ENCODE results near the gene RNF213. TPM values are rescaled to one million over a fixed set of nuclear protein-coding genes. Genes with fewer than 3 reads are reported as not detected.
A peak's percentile ranks its signal among the peaks of the same experiment; 100 is the strongest.

Gene RNF213
- polyA plus RNA-seq, 1 of the 3 experiments (the other 2 are of a cell fraction): 57.5 TPM

DNA sequence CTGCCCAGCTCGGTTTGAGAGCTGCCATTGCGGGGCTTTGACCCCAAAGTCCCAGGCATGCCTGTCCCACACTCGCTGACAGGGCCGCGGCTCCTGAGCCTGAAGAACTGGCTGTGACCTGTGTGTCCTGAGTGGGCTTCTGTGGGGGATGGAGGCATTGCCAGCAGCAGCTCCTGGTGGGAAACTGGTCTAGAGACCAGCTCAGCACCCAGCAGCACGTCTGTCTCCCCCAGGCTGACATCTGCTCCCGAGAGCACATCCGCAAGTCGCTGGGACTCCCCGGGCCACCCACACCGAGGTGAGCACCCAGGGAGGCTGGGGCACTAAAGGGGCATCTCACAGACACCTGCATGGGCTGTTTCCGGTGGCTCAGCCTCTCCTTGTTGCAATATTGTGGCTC lies 167.7 kb downstream of the RNF213 start:
- Histone ChIP-seq H3K27me3 (ENCODE audit: insufficient read depth) (no peaks in the 10 kb centered on the region), H3K4me1 (ENCODE audit: control insufficient read depth in 1 of 2, insufficient read depth in 2 of 2, low read depth in 1 of 2, low read length in 1 of 2) (no peaks in the 10 kb centered on the region; a peak in 1 of 4 replicates), H3K79me2 (ENCODE audit: insufficient read depth) (no peaks in the 10 kb centered on the region), H3K9me2 (no peaks in the 10 kb centered on the region), H3K27ac (ENCODE audit: low read depth in 2 of 2, low read length in 1 of 2) (no peak overlapping the region), H3K9me3 (no peaks in the 10 kb centered on the region), H3F3A (replicated peaks; ENCODE audit: insufficient read depth) (peaks cover 6% of the 10 kb centered on the region), H2AFZ (ENCODE audit: low read depth) (no peak overlapping the region), H3K4me2 (no peak overlapping the region), H3K9ac (no peak overlapping the region), H3K36me3 (replicated peaks in 1 of 2; ENCODE audit: control insufficient read depth in 1 of 2, insufficient read depth in 2 of 2, low read length in 1 of 2) (peaks cover 3 to 24% of the 10 kb centered on the region in 2 experiments), H4K20me1 (ENCODE audit: insufficient read depth) (no peaks in the 10 kb centered on the region), H3K4me3 (ENCODE audit: low read depth in 2 of 2, low read length in 1 of 2) (no peak overlapping the region)
- TF ChIP-seq, protein P1, sequence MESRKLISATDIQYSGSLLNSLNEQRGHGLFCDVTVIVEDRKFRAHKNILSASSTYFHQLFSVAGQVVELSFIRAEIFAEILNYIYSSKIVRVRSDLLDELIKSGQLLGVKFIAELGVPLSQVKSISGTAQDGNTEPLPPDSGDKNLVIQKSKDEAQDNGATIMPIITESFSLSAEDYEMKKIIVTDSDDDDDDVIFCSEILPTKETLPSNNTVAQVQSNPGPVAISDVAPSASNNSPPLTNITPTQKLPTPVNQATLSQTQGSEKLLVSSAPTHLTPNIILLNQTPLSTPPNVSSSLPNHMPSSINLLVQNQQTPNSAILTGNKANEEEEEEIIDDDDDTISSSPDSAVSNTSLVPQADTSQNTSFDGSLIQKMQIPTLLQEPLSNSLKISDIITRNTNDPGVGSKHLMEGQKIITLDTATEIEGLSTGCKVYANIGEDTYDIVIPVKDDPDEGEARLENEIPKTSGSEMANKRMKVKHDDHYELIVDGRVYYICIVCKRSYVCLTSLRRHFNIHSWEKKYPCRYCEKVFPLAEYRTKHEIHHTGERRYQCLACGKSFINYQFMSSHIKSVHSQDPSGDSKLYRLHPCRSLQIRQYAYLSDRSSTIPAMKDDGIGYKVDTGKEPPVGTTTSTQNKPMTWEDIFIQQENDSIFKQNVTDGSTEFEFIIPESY (IDR thresholded peaks at IDR 0.05; ENCODE audit: borderline replicate concordance, low read depth): no peak
- TF ChIP-seq GABPA (IDR thresholded peaks at IDR 0.05; ENCODE audit: low read depth): no peak
- TF ChIP-seq, protein P2, sequence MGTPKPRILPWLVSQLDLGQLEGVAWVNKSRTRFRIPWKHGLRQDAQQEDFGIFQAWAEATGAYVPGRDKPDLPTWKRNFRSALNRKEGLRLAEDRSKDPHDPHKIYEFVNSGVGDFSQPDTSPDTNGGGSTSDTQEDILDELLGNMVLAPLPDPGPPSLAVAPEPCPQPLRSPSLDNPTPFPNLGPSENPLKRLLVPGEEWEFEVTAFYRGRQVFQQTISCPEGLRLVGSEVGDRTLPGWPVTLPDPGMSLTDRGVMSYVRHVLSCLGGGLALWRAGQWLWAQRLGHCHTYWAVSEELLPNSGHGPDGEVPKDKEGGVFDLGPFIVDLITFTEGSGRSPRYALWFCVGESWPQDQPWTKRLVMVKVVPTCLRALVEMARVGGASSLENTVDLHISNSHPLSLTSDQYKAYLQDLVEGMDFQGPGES (IDR thresholded peaks at IDR 0.05; ENCODE audit: low read depth, low read length): no peak
- DNase-seq: peak; percentile 41
- CTCF ChIA-PET: interaction anchor here (0.6 to 6.5 kb wide), 23 partner anchors 9 to 673 kb away, joined by 3 to 81 read pairs (median 13); partner anchors contain the start of genes ENDOV and NPTX1
- POLR2A ChIA-PET: interaction anchor here (1.2 kb wide), 1 partner anchor 14 kb away, joined by 3 read pairs; no protein-coding TSS in a partner anchor
- 76% methylated on average over 9 of the region's 12 CpGs for WGBS (ENCODE audit: low lambda C conversion rate)

DNA sequence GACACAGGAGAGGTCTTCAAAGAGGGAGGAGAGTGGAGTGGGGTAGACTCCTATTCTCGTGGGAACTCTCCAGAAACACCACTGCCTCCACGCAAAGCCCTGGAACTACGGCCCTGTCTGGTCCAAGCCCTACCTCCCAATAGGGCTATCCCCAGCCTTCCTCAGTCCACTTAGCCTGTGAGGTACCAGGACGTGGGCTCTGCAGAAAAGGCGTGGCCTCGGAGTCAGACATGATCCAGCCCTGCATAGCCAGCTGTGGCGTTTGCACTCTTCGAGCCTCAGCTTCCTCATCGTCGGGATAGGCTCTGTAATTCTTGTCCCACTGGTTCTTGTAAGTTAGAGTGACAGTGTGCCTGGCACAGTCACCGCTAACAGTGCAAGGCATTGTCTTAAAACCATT lies 168.1 kb downstream of the RNF213 start:
- H3K4me2 ChIP-seq: no peak overlapping the region
- H3K27me3 ChIP-seq (ENCODE audit: insufficient read depth): no peaks in the 10 kb centered on the region
- peaks cover 3 to 24% of the 10 kb centered on the region in 2 experiments for H3K36me3 ChIP-seq (replicated peaks in 1 of 2; ENCODE audit: control insufficient read depth in 1 of 2, insufficient read depth in 2 of 2, low read length in 1 of 2)
- H2AFZ ChIP-seq (ENCODE audit: low read depth): no peak overlapping the region
- peaks cover 6% of the 10 kb centered on the region for H3F3A ChIP-seq (replicated peaks; ENCODE audit: insufficient read depth)
- H3K4me3 ChIP-seq (ENCODE audit: low read depth in 2 of 2, low read length in 1 of 2): no peak overlapping the region
- H3K9me3 ChIP-seq: no peaks in the 10 kb centered on the region
- H3K27ac ChIP-seq (ENCODE audit: low read depth in 2 of 2, low read length in 1 of 2): no peak overlapping the region
- H3K79me2 ChIP-seq (ENCODE audit: insufficient read depth): no peaks in the 10 kb centered on the region
- DNase-seq: no peak
- no peak for TF ChIP-seq MEF2A (IDR thresholded peaks at IDR 0.05; ENCODE audit: borderline replicate concordance, low read depth)
- TF ChIP-seq JUND (IDR thresholded peaks at IDR 0.05): no peak
- TF ChIP-seq TEAD4 (IDR thresholded peaks at IDR 0.05; ENCODE audit: borderline replicate concordance, insufficient read depth): no peak
- TF ChIP-seq, protein P3, sequence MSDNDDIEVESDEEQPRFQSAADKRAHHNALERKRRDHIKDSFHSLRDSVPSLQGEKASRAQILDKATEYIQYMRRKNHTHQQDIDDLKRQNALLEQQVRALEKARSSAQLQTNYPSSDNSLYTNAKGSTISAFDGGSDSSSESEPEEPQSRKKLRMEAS (IDR thresholded peaks at IDR 0.05; ENCODE audit: low read depth): no peak
- POLR2A ChIA-PET: interaction anchor here (1.2 kb wide), 1 partner anchor 14 kb away, joined by 3 read pairs; no protein-coding TSS in a partner anchor
- WGBS (ENCODE audit: low lambda C conversion rate): 85% methylated on average over 10 of the region's 11 CpGs
- no peaks in the 10 kb centered on the region for H3K9me2 ChIP-seq
- H3K4me1 ChIP-seq (ENCODE audit: control insufficient read depth in 1 of 2, insufficient read depth in 2 of 2, low read depth in 1 of 2, low read length in 1 of 2): no peaks in the 10 kb centered on the region; a peak in 1 of 4 replicates
- no peaks in the 10 kb centered on the region for H4K20me1 ChIP-seq (ENCODE audit: insufficient read depth)
- CTCF ChIA-PET: interaction anchor here (0.6 to 6.5 kb wide), 12 partner anchors 8 to 673 kb away, joined by 3 to 81 read pairs (median 14); partner anchors contain the start of genes ENDOV and NPTX1
- H3K9ac ChIP-seq: no peak overlapping the region

Measured in SK-N-SH (cell line).